GM18511 (cell line): ENCODE measurements around the gene WDR70.
"Not testable (repeated sequence)": the region's sequence is repeated elsewhere in the genome, so short reads cannot be mapped to it uniquely, and the experiment has no call there.

Experiments used
- ATAC-seq: cut with Tn5 transposase; IDR thresholded peaks from one replicate; pipeline ENCODE4 v1.9.1; 2021; ENCODE audit warnings: mild to moderate bottlenecking, moderate library complexity; ENCODE audit not compliant: unreplicated experiment

WDR70 gene

DNA sequence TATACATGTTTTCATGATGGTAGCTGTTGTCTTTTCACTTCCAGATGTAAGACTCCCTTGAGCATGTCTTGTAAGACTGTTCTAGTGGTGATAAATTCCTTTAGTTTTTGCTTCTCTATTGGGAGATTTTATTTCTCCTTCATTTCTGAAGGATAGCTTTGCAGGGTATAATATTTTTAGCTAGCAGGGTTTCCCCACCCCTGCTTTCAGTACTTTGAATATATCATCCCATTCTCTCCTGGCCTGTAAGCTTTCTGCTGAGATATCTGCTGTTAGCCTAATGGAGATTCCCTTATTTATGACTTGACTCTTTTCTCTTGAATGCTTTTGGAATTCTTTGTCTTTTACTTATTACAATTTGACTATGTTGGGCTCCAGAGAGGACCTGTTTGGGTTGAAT, 249.8 kb downstream of the WDR70 start:
- no peak for ATAC-seq

DNA sequence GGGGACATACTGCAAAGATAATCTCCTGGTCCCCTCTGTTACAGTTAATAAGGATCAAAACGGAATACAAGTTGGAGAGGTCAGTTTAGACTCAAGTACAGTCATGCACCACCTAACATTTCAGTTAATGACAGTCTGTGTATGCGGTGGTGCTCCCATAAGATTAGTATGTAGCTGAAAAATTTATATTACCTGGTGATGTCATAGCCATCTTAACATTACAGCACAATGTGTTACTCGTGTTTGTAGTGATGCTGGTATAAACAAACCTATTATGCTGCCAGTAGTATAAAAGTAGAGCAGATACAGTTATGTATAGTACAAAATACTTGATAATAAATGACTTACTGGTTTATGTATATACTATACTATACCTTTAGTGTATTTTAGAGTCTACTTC, 252.8 kb downstream of the WDR70 start:
- ATAC-seq, result no peak

DNA sequence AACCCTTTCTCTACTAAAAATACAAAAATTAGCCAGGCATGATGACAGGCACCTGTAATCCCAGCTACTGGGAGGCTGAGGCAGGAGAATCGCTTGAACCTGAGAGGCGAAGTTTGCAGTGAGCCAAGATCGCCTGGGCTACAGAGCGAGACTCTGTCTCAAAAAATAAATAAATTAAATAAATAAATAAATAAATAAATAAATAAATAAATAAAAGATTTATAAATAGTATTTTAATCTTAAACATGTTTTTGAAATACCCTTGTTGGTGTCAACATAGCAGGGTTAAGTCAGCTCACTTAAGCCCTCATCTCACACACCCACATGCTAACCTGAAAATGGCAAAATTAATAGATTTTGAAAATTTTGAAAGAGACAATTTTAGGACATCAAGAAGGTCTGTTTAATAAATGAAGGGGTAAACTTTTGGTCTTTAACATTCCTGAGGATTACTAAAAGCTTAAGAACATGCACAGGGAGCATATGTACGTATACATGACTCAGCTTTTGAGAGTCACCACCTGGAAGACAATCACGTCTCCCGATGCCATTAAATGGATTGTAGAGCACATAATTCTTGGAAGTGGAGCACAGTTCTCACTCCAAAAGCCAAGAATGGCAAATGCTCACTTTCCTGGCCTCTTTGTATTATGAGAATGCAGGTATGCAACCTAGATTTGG, 258.2 kb downstream of the WDR70 start:
- no peak for ATAC-seq

DNA sequence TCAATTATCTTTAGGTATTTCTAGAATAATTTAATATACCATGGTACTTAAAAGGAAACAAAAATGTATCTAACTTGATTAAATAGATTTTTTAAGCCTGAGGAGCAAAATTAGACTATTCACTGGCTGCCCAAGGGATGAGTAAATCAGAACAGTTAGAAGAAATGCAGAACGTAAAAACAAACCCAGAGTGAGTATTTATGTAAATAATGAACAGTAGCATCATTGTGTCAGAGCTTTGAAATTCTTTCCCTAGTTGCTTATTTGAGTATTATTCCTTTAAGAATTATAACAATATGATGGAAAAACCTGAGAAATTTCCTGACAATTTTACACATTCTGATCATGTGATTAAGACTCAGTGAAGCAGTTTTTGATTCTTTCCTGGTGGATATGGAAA, 259.8 kb downstream of the WDR70 start:
- ATAC-seq, result no peak

DNA sequence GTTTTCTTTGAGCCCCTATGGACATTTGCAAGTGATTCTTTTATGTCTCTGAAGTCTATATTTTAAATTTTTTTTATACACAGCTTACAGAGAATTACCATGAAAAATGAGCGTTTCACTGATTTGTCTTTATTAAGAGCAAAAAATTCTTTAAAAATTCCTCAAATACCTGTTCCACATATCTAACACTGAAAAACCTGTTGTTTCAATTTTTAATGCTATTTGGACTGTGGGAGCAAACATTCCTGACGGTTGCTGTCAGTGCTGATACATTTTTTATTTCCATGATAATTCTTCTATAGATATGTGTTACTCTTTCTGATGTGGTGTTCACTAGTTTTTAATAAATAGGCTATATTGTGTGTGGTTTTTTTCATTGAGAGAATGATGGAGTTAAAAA, 261.0 kb downstream of the WDR70 start:
- ATAC-seq, result no peak

DNA sequence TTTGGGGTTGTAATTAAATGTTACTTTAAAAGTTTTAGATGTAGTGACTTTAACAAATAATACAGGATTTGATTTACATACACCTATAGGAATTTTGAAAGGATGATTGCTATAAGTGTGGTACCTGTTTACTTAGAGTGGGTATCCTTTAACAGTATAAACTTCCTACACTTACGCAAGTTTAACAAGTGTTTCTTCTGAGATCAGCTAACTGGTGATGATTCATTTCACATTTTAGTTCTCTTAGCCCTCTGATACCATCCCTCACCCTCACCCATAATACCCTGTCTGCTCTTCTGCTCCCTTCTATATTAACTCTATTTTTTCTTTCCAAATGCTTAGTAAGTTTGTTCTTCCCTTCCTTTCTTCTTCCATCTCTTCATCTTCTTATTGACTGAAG, 262.8 kb downstream of the WDR70 start:
- no peak for ATAC-seq

DNA sequence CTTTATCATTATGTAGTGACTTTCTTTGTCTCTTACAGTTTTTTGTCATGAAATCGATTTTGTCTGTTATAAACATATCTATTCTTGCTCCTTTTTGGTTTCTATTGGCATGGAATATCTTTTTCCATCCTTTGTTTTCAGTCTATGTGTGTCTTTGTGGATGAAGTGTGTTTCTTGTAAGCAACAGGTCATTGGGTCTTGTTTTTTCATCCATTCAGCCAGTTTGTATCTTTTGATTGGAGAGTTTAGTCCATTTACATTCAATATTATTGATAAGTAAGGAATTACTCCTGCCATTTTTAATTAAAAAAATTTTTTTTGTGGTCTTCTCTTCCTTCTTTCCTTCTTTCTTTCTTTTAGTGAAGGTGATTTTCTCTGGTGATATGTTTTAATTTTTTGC, 266.6 kb downstream of the WDR70 start:
- no peak for ATAC-seq

DNA sequence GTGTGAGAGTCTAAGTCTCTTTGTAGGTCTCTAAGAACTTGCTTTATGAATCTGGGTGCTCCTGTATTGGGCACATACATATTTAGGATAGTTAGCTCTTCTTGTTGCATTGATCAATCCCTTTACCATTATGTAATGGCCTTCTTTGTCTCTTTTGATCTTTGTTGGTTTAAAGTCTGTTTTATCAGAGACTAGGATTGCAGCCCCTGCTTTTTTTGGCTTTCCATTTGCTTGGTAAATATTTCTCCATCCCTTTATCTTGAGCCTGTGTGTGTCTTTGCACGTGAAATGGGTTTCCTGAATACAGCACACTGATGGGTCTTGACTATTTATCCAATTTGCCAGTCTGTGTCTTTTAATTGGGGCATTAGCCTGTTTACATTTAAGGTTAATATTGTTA, 275.4 kb downstream of the WDR70 start:
- not testable (repeated sequence) for ATAC-seq

DNA sequence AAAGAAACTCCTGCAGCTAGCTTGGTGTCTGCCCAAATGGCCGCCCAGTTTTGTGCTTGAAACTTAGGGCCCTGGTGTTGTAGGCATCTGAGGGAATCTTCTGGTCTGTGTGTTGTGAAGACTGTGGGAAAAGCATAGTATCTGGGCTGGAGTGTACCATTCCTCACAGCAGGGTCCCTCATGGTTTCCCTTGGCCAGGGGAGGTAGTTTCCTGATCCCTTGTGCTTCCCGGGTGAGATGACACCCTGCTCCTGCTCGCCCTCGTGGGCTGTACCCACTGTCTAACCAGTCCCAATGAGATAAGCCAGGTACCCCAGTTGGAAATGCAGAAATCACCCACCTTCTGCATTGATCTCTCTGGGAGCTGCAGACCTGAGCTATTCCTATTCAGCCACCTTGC, 277.9 kb downstream of the WDR70 start:
- no peak for ATAC-seq

DNA sequence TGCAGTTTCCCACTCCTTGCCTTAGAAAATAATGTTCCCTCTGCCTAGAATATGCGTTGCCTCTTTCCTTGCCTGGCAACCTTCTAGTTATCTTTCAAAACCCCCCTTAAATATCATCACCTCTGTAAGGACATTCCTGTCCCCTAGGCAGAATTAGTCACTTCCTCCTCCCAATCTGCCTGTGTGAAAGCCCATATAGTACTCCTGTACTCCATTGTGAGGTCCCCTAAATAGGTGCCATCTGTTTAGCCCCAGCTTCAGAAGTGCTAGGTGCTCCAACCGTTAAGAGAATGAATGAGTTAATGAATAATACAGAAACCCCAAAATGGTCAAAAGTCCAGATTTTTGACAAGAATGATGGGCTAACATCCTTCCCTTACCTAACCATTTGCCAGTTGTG, 279.3 kb downstream of the WDR70 start:
- ATAC-seq, result peak; percentile 62

DNA sequence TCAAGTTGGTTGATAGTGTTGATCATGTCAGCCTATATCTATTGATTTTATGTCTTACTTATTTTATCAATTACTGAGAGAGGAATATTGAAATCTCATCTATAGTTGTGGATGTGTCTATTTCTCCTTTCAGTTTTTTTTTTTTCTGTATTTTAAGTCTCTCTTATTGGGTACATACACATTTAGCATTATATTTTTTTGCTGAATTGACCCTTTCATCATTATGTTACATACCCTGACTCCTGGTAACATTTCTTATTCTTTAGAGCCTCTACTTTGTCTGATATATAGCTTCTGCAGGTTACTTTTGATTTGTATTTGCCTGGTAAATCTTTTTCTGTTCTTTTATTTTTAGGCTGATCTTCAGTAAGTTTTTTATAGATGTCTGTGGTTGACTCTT, 281.2 kb downstream of the WDR70 start:
- no peak for ATAC-seq

DNA sequence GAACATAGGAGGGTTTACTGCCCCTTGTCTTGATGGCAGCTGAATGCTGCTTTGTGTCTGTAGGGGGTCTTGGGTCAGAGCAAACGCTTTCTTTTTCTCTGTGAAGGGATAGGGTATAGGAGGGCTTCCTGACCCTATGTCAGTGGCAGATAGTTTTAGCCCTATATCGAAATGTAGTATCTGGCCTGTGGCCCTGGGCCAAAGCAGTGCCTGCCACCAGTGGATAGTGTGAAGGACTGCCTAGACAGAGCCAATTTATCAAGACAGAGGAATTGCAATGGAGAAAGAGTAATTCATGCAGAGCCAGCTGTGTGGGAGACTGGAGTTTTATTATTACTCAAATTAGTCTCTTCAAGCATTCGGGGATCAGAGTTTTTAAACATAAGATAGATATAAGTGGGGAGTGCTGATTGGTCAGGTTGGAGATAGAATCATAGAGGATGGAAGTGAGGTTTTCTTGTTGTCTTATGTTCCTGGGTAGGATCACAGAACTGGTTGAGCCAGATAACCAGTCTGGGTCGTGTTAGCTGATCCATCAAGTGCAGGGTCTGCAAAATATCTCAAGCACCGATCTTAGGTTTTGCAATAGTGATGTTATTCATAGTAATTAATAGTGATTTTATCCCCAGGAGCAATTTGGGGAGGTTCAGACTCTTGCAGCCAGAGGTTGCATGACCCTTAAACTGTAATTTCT, 282.3 kb downstream of the WDR70 start:
- no peak for ATAC-seq

DNA sequence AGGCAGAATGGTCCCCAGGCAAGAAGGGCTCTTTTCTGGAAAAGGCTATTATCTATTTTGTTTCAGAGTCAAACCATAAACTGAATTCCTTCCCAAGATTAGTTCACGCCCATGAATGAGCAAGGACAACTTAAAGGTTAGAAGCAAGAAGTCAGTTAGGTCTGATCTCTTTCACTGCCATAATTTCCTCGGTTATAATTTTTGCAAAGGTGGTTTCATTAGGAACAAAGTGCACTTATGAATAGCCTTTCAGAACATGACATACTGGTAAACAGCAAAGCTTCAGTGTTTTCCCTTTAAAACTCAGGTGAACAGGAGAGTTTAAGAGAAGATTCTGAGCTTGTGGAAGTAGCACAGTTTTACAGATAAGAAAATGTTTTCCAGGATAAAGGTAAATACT, 282.8 kb downstream of the WDR70 start:
- ATAC-seq, result no peak

DNA sequence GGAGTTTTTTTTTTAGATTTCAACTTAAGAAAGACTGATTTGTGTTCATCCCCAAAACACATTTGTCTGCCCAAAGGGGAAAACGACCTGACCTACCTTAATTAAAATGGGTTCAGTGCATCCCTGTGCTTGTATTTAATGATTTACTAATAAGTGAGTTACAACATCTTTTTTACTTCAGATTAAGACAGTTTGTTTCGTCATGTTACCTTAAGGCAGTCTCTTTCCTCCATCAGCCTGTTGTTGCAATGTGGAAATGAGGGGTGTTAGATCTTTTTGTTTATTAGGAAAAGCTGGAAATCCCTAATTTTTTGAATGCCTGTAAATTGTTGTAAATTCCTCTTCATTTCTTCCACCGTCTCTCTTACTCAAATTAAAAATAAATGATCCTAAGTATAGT, 283.2 kb downstream of the WDR70 start:
- ATAC-seq, result no peak

DNA sequence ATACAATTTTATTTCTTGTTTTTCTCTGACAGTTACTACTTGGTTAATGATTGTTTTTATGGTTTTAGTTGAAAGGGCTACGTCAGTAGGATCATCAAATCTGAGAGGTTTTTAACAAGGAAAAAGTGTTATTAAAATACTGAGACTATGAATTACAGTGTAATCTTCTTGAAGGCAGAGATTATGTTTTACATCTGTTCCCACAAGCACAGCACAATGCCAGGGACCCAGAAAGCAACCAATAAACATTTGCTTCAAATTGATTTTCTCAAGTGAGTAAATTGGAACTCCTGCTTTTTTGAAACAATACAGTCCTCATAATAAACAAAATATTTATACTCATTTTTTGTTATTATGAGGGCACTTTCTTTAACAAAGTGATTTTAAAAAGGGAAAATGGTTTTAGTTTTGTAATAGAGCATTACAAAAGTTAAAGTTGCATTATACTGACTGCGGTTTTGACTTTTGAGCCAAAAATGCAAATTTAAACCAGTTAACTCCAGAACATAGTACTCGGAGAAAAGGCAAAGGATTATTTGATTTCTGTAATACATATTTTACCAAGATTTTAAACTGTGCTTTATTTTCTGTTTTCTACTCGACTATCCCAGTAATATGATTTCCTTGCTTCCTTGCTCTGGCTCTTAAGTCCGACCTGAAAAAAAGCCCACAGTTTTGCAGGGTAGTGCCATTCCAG, 283.8 kb downstream of the WDR70 start:
- ATAC-seq, result no peak

DNA sequence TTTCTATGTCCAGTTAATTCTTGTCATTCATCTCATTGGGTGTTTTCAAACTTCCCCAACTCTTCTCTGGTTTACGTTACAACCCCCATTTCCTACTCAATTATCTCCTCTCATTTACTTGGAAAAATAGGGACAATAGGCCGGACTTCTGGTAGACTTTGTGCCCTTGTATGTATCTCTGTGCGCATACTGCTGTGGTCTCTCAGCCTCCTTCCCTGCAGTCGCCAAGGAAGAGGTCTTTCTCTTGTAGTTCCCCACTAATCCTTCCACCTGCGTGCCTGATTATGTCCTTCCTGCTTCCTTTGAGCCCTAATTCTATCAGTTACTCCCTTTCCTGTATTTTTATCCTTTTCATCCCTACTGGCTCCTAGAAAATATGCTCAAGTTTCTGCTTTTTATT, 284.4 kb downstream of the WDR70 start:
- no peak for ATAC-seq

DNA sequence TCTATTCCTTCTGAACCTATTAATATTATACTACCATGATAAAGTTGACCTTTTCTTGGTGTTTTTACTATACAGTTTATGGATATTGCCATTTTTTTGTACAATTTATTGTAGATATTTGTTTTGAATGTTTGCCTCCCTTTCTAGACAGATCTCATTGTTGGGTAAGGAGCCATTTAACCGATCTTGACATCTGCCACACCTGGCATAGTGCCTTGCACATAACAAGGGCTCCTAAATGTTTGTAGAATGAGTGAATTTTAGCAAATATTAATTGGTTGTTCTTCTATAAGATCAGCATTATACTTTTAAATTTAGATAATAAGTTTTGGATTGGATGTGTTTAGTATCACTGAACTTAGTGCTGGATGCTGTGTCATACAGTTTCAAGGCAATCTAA, 285.4 kb downstream of the WDR70 start:
- no peak for ATAC-seq

DNA sequence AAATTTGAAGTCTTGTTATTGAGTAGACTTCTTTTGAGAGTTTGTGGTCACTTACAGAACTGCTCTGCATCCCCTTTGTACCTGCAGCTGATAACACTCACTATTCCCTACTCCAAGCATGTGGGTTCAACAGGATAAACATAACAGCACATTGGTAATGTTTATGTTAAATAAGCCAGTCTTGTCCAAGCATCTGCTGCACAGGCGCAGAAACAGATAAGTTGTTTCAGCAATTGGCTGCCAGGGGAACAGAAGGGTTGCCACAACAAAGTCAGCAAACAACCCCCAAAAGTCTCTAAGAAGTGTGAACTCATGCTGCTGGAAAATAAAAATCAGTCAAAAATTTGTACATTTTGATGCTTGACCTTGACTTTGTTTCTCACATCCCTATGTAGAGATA, 286.2 kb downstream of the WDR70 start:
- no peak for ATAC-seq

DNA sequence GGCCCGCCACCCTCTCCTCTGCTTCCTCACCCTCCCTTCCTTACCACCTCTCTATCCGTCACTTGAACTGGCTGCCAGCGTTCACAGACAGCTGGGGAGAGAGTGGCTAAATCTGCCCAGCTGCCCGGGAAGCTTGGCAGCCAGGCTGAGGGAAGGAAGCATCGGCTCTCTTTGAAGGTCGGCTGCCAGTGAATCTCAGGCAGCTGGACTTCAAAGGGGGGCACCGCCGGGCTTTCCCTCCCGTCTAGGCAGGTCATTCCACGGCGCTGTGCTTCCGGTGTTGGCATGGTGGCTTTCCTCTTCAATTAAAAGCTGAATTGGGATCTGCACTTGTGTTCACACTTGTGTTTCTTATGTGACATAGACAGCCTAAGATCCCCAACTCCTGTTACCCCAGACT, 286.8 kb downstream of the WDR70 start:
- ATAC-seq, result no peak

DNA sequence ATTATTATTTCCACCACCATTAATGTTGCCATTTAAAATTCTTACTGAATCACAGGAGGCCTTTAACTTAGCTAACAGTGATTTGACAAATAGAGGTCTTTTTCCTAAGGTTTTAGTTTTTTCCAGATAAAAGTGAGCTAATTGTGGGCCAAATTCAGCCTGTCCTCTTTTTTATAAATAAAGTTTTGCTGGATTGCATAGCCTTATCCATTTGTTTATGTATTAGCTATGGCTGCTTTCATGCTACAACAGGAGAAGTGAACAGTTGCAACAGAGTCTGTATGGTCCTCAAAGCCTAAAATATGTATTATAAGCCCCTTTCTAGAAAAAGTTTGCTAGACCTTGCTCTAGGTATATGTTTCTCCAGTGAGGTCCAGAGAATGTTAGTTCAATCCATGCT, 288.3 kb downstream of the WDR70 start:
- ATAC-seq, result no peak

DNA sequence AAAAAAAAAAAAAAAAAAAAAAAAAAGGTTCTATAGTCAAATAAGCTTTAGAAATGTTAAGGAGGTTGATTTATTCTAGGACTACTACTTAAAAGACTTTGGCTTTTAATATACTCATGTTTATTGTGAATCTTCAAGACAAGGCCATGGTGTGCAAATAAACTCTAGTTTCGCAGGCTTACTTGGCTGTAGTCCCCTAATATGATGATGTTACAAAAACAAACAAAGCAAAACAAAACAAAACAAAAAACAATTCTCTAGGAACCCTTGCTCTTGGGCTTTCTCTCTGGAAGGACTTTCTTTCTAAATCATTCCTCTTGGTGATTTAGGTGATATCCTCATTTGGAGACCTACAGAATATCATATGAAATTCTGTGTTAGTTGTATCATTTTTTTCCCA, 288.7 kb downstream of the WDR70 start:
- ATAC-seq, result no peak

DNA sequence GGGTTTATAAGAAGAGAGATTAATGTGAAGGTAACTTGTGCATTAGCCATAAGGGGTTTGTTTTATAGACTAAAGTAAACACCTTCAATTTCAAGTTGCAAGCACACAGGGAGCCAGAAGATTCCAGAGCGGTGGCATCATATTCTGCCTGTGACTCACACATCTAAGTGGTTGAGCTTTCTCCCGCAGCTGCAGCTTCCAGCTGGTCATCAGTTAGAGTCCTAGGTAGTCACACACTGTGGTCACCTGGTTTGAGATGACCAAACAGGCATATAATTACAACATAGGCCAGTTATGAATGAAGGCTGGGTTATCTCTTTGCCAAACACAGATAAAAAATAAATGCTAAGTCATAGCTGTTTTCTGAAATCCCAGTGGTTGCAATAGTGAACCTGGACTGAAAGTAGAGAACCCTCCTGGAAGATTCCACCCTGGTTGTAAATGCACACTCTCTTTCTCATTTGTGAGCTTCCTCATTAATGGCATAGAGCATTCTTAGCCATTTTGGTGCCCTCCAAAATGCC, 289.5 kb downstream of the WDR70 start:
- no peak for ATAC-seq
